Kidney epithelial cell (primary cell): Measurements from ENCODE around the gene SLC12A7. TPM values are rescaled to one million over a fixed set of nuclear protein-coding genes. Genes with fewer than 3 reads are reported as not detected.

Experiments used
- DNase-seq: peaks from one replicate; pipeline ENCODE4 v3.0.0-alpha.2; 2010; ENCODE audit warnings: low read depth
- H3K27me3 ChIP-seq: 2 replicates; pipeline ENCODE4 v1.6.0; 2011; ENCODE audit warnings: low read length; ENCODE audit not compliant: control insufficient read depth, insufficient read depth
- H3K36me3 ChIP-seq: 2 replicates; pipeline ENCODE4 v1.5.1; 2011; ENCODE audit warnings: low read length; ENCODE audit not compliant: control insufficient read depth, insufficient read depth
- H3K4me3 ChIP-seq: 2 replicates; pipeline ENCODE4 v1.5.1; 2011; ENCODE audit warnings: low read depth, mild to moderate bottlenecking, control low read depth, low read length
- CTCF ChIP-seq: IDR thresholded peaks from 2 replicates; pipeline ENCODE4 v1.5.1; 2011; ENCODE audit warnings: mild to moderate bottlenecking, moderate library complexity, low read length, control low read depth, inconsistent platforms; ENCODE audit not compliant: insufficient read depth, poor library complexity, severe bottlenecking
- total RNA-seq: library from RNA; depleted of rRNA; stranded (reverse); fragments of >200 nt; gene quantifications from 2 replicates; pipeline ENCODE4 v1.2.3, GENCODE V29; 2015

Gene SLC12A7
- total RNA-seq, 1 donor from 2014 or later, result 50.3 TPM

- H3K27me3 ChIP-seq, result peaks cover 15% of the 10 kb centered on the region
- H3K36me3 ChIP-seq, result no peaks in the 10 kb centered on the region
- no peak for DNase-seq
- H3K4me3 ChIP-seq, result no peak overlapping the region
- no peak for TF ChIP-seq CTCF
These were observed 78.7 kb downstream of the SLC12A7 start for GRCh38 chr5:1033178-1033577.

GRCh38 chr5:1032551-1033027 is 79.3 kb downstream of the SLC12A7 start:
- no peak for TF ChIP-seq CTCF
- H3K4me3 ChIP-seq, result no peak overlapping the region
- DNase-seq, result no peak
- no peaks in the 10 kb centered on the region for H3K36me3 ChIP-seq
- peaks cover 17% of the 10 kb centered on the region for H3K27me3 ChIP-seq

- no peak for TF ChIP-seq CTCF
- Histone ChIP-seq H3K36me3 (no peaks in the 10 kb centered on the region), H3K27me3 (peaks cover 17% of the 10 kb centered on the region), H3K4me3 (no peak overlapping the region)
- no peak for DNase-seq
These were observed 79.9 kb downstream of the SLC12A7 start for GRCh38 chr5:1032011-1032410.

- Histone ChIP-seq H3K4me3 (no peak overlapping the region), H3K36me3 (no peaks in the 10 kb centered on the region), H3K27me3 (peaks cover 17% of the 10 kb centered on the region)
- no peak for DNase-seq
- no peak for TF ChIP-seq CTCF
These were observed 80.4 kb downstream of the SLC12A7 start for GRCh38 chr5:1031306-1031959.

GRCh38 chr5:1030801-1031271 is 81.0 kb downstream of the SLC12A7 start:
- no peaks in the 10 kb centered on the region for H3K36me3 ChIP-seq
- TF ChIP-seq CTCF, result no peak
- no peak overlapping the region for H3K4me3 ChIP-seq
- H3K27me3 ChIP-seq, result peaks cover 17% of the 10 kb centered on the region
- DNase-seq, result no peak
